ENCODE measurements around the gene HOXA1.

GRCh38 chr7:27126596-27127327 lies 31.0 kb upstream of the HOXA1 start:
- no peak for TF ChIP-seq TOX (CRISPR knock-in tag; IDR thresholded peaks at IDR 0.05; ENCODE audit: borderline replicate concordance)
- TF ChIP-seq, protein P1, sequence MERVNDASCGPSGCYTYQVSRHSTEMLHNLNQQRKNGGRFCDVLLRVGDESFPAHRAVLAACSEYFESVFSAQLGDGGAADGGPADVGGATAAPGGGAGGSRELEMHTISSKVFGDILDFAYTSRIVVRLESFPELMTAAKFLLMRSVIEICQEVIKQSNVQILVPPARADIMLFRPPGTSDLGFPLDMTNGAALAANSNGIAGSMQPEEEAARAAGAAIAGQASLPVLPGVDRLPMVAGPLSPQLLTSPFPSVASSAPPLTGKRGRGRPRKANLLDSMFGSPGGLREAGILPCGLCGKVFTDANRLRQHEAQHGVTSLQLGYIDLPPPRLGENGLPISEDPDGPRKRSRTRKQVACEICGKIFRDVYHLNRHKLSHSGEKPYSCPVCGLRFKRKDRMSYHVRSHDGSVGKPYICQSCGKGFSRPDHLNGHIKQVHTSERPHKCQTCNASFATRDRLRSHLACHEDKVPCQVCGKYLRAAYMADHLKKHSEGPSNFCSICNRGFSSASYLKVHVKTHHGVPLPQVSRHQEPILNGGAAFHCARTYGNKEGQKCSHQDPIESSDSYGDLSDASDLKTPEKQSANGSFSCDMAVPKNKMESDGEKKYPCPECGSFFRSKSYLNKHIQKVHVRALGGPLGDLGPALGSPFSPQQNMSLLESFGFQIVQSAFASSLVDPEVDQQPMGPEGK (CRISPR knock-in tag; IDR thresholded peaks at IDR 0.05; ENCODE audit: borderline replicate concordance): no peak
- TF ChIP-seq, protein P2, sequence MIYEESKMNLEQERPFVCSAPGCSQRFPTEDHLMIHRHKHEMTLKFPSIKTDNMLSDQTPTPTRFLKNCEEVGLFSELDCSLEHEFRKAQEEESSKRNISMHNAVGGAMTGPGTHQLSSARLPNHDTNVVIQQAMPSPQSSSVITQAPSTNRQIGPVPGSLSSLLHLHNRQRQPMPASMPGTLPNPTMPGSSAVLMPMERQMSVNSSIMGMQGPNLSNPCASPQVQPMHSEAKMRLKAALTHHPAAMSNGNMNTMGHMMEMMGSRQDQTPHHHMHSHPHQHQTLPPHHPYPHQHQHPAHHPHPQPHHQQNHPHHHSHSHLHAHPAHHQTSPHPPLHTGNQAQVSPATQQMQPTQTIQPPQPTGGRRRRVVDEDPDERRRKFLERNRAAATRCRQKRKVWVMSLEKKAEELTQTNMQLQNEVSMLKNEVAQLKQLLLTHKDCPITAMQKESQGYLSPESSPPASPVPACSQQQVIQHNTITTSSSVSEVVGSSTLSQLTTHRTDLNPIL (CRISPR knock-in tag; IDR thresholded peaks at IDR 0.05; ENCODE audit: low read depth): no peak
- no peak for TF ChIP-seq ZNF70 (CRISPR knock-in tag; IDR thresholded peaks at IDR 0.05)
- no peak for TF ChIP-seq ZFP3 (CRISPR knock-in tag; IDR thresholded peaks at IDR 0.05)
- no peak for TF ChIP-seq RARB (CRISPR knock-in tag; IDR thresholded peaks at IDR 0.05)
- no peak for TF ChIP-seq SNAI2 (CRISPR knock-in tag; IDR thresholded peaks at IDR 0.05)
- no peak for TF ChIP-seq ZNF8 (CRISPR knock-in tag; IDR thresholded peaks at IDR 0.05)
- no peak for TF ChIP-seq ZNF565 (CRISPR knock-in tag; conservative IDR thresholded peaks at IDR 0.05; ENCODE audit: low read depth)
- no peak for TF ChIP-seq BACH2 (CRISPR knock-in tag; IDR thresholded peaks at IDR 0.05; ENCODE audit: borderline replicate concordance)
- no peak for TF ChIP-seq ARNTL (CRISPR knock-in tag; IDR thresholded peaks at IDR 0.05; ENCODE audit: borderline replicate concordance, low read depth)
- TF ChIP-seq ISL1 (CRISPR knock-in tag; IDR thresholded peaks at IDR 0.05): no peak
- TF ChIP-seq, protein P3, sequence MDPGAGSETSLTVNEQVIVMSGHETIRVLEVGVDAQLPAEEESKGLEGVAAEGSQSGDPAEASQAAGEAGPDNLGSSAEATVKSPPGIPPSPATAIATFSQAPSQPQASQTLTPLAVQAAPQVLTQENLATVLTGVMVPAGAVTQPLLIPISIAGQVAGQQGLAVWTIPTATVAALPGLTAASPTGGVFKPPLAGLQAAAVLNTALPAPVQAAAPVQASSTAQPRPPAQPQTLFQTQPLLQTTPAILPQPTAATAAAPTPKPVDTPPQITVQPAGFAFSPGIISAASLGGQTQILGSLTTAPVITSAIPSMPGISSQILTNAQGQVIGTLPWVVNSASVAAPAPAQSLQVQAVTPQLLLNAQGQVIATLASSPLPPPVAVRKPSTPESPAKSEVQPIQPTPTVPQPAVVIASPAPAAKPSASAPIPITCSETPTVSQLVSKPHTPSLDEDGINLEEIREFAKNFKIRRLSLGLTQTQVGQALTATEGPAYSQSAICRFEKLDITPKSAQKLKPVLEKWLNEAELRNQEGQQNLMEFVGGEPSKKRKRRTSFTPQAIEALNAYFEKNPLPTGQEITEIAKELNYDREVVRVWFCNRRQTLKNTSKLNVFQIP (CRISPR knock-in tag; IDR thresholded peaks at IDR 0.05; ENCODE audit: borderline replicate concordance, low read depth): no peak
